Ascending aorta (tissue), 2 donors: ENCODE data around the gene AEBP2. TPM values are rescaled to one million over a fixed set of nuclear protein-coding genes. Genes with fewer than 3 reads are reported as not detected.
"Not testable (repeated sequence)": the region's sequence is repeated elsewhere in the genome, so short reads cannot be mapped to it uniquely, and the experiment has no call there.

Experiments used
- DNase-seq, 2 donors: peaks; one replicate each; pipeline ENCODE4 v3.0.0-alpha.2; 2019; ENCODE audit warnings: low spot score in 2 of 2
- H3K27ac ChIP-seq, 2 donors: fragments of 200-600 bp; sonication (generic); one replicate each; pipeline ENCODE4 v1.5.1; 2016 to 2017; ENCODE audit warnings: mild to moderate bottlenecking in 1 of 2
- H3K27me3 ChIP-seq: fragments of 200-600 bp; sonication (generic); one replicate; pipeline ENCODE4 v1.5.1; 2017
- H3K36me3 ChIP-seq, 2 donors: fragments of 200-600 bp; sonication (generic); one replicate each; pipeline ENCODE4 v1.5.1; 2016
- H3K4me1 ChIP-seq, 2 donors: fragments of 200-600 bp; sonication (generic); one replicate each; pipeline ENCODE4 v1.5.1; 2016 to 2017; ENCODE audit warnings: mild to moderate bottlenecking in 1 of 2
- H3K4me3 ChIP-seq, 2 donors: fragments of 200-600 bp; sonication (generic); one replicate each; pipeline ENCODE4 v1.5.1; 2016 to 2017; ENCODE audit warnings: mild to moderate bottlenecking in 1 of 2
- H3K9me3 ChIP-seq, 2 donors: fragments of 200-600 bp; sonication (generic); one replicate each; pipeline ENCODE4 v1.5.1; 2016
- intact Hi-C: fragments of 100-400 bp; cut with DNase I; formaldehyde crosslinking; loops from one replicate; pipeline ENCODE4 v1.15.1; 2023
- total RNA-seq: library from RNA; depleted of rRNA; stranded (reverse); fragments of >200 nt; gene quantifications from one replicate; pipeline ENCODE4 v1.1.0, GENCODE V29; 2016
- TF ChIP-seq, protein P1 (sequence below), 3 experiments: fragments of 200-600 bp in 2 of 3; fragments of 450-650 bp in 1 of 3; sonication (generic) in 2 of 3; IDR thresholded peaks; one replicate each; pipeline ENCODE4 v1.5.1; 2016 to 2019; ENCODE audit warnings: antibody characterized with exemption in 3 of 3, mild to moderate bottlenecking in 1 of 3, moderate library complexity in 1 of 3

Gene AEBP2
- total RNA-seq, 1 donor from 2014 or later = 29.6 TPM

DNA sequence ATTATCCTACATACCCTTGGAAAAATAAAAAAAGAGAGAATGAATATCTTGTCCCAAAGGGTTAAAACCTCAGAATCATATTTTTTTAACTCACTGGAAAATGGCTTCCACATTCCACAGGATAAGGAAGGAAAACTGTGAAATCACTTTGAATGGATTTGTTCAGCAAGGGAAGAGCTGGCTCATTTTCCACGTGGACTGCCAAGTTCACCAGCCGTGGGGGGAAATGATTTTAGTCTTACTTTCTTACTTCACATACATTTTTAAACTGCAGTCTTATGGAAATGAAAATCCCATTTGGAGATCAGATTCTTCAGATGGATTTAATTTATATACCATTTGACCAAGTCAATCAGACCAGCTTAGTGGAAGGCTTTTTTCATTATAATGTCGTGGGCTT, 29.9 kb upstream of the AEBP2 start:
- TF ChIP-seq, protein P1, sequence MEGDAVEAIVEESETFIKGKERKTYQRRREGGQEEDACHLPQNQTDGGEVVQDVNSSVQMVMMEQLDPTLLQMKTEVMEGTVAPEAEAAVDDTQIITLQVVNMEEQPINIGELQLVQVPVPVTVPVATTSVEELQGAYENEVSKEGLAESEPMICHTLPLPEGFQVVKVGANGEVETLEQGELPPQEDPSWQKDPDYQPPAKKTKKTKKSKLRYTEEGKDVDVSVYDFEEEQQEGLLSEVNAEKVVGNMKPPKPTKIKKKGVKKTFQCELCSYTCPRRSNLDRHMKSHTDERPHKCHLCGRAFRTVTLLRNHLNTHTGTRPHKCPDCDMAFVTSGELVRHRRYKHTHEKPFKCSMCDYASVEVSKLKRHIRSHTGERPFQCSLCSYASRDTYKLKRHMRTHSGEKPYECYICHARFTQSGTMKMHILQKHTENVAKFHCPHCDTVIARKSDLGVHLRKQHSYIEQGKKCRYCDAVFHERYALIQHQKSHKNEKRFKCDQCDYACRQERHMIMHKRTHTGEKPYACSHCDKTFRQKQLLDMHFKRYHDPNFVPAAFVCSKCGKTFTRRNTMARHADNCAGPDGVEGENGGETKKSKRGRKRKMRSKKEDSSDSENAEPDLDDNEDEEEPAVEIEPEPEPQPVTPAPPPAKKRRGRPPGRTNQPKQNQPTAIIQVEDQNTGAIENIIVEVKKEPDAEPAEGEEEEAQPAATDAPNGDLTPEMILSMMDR (IDR thresholded peaks at IDR 0.05) = no peak
- peak overlapping the region; percentile 86 to 91 for H3K27ac ChIP-seq

DNA sequence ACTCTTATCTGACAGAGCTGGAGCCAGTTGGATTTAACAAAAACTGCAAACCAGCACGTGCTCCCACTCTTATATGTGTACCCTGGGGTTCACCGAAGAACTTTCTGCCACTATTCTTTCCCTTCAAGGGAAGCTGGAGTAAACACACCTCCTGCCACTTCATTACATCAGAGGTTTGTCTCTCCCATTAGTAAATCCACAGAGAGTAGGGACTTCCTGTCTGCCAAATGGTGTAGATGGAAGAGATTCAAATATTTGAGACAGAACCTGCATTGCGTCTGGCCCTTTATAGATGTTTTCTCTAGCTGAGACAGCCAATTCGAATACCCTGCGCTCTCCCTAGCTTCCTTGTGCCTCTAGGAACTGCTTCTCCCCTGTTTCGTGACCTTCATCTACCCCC, 29.1 kb upstream of the AEBP2 start:
- H3K4me3 ChIP-seq = peak overlapping the region in 1 of 2 donors; percentile 20
- intact Hi-C loops = loop anchor here (2.0 kb wide), 1 partner anchor 41 kb away; no protein-coding TSS in a partner anchor

More for the DNA sequence above, 29.9 kb upstream of the AEBP2 start:
- no peak for DNase-seq
- intact Hi-C loops = no loop called here
- Histone ChIP-seq H3K9me3 (no peaks in the 10 kb centered on the region), H3K36me3 (no peaks in the 10 kb centered on the region), H3K4me1 (peaks cover 4 to 30% of the 10 kb centered on the region in 2 donors), H3K4me3 (no peak overlapping the region), H3K27me3 (no peaks in the 10 kb centered on the region)

DNA sequence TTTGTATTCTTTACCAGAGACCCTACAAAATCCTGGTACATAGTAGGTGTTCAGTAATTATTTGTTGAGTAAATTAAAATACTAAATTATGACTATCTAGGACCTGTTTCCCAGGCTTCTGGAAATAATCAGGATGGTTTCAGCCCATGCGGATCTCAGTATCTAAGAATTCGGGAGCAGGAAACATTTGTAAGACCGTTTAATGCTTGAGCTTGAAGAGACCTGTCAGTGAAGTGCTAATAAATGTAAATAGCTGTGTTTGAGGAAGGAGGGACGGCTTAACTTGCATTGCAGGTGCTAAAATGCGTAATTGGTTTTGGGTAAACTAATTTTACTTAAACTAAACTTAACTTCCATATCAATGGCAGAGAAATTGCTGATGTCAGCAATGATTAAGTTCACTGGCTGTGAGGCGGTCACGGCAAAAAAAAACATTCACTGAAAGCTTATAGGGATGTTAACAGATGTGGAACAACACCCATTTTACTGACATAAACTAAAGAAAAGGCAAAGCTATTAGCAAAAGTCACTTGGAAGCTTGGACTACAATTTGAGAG, 28.6 kb upstream of the AEBP2 start:
- Histone ChIP-seq H3K4me1 (peaks cover 4 to 30% of the 10 kb centered on the region in 2 donors), H3K27me3 (no peaks in the 10 kb centered on the region), H3K9me3 (no peaks in the 10 kb centered on the region), H3K36me3 (no peaks in the 10 kb centered on the region), H3K27ac (peak overlapping the region; percentile 86 to 91), H3K4me3 (peak overlapping the region in 1 of 2 donors; percentile 20)
- TF ChIP-seq, protein P1 (IDR thresholded peaks at IDR 0.05) = no peak
- intact Hi-C loops = loop anchor here (2.0 kb wide), 1 partner anchor 42 kb away; no protein-coding TSS in a partner anchor
- no peak for DNase-seq

More for the DNA sequence above, 29.1 kb upstream of the AEBP2 start:
- H3K4me1 ChIP-seq = peaks cover 4 to 30% of the 10 kb centered on the region in 2 donors
- peak overlapping the region; percentile 86 to 91 for H3K27ac ChIP-seq
- DNase-seq = no peak
- TF ChIP-seq, protein P1 (IDR thresholded peaks at IDR 0.05) = no peak
- H3K9me3 ChIP-seq = no peaks in the 10 kb centered on the region
- H3K27me3 ChIP-seq = no peaks in the 10 kb centered on the region
- H3K36me3 ChIP-seq = no peaks in the 10 kb centered on the region

DNA sequence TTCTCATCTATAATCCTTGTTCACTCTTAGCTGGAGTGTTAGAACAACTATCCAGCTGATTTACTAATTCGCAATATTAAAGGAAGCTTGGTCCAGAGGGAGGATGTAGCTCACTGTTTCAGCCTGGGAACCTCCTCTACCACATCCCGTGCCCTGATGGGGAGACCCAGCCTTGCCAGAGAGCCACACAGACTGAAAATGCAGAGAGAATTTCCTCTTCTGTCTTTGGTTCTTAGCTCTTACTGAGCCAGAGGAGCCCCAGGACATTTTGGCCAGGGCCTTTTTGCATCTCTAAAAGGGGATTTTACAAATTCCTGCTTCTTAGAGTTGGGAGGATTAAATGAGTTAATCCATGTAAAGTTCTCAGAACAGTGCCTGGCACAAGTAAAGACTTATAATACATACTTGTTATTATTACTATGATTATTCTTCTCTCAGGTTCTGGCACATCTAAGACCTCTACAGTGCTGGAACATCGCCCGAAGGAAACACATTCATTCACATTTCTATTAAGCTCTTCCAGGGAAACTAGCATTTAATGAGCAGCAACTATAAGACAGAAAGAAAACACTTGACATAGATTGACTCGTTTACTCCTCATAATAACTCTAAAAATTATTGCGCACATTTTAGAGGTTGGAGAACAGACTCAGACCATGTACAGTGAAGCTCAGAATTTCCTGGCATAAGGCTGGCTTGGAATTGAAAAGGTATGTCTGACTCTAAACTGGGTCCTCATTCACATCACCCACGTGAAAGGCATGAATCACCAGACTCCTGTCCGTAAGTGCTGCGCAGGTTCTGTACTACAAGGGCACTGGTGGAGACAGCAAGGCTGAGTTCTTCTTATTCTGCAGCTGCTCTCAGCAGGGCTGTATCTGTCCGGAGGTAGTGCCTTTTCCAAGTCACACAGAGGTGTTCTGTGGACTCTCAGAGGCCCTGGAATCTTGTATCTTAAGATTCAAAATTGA, 27.8 kb upstream of the AEBP2 start:
- H3K27me3 ChIP-seq = no peaks in the 10 kb centered on the region
- peak overlapping the region; percentile 86 to 91 for H3K27ac ChIP-seq
- TF ChIP-seq, protein P1 (IDR thresholded peaks at IDR 0.05) = no peak
- intact Hi-C loops = loop anchor here (1.0 to 2.0 kb wide), 2 partner anchors 28 to 43 kb away; partner anchors contain the start of gene AEBP2
- peak overlapping the region in 1 of 2 donors; percentile 55 for H3K4me3 ChIP-seq
- H3K9me3 ChIP-seq = no peaks in the 10 kb centered on the region
- no peaks in the 10 kb centered on the region for H3K36me3 ChIP-seq
- peak; percentile 51 to 86 for DNase-seq
- peaks cover 4 to 30% of the 10 kb centered on the region in 2 donors for H3K4me1 ChIP-seq

DNA sequence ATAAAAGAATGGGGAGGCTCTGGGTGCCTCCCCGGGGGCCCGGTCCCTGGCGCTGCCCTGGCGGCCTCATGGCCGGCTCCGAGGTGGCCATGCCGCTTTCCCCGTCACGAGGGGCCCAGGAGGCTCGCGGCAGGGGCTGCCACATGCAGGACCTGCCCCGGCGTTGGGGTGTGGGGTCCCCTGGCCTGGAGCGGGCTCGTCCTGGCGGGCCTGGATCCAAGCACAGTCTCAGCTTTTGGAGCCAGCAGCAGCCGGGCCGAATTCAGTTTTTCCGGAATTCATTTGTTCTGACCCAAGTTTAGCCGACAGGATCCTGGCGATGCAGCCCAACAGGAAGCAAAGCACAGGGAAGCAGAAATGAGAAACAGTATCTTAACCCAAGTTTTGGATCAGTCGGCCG, 26.4 kb upstream of the AEBP2 start:
- DNase-seq = peak in 1 of 2 donors; percentile 73
- Histone ChIP-seq H3K36me3 (no peaks in the 10 kb centered on the region), H3K4me3 (peak overlapping the region; percentile 20 to 55), H3K9me3 (no peaks in the 10 kb centered on the region), H3K4me1 (peaks cover 4 to 30% of the 10 kb centered on the region in 2 donors), H3K27me3 (no peaks in the 10 kb centered on the region), H3K27ac (peak overlapping the region; percentile 86 to 91)
- TF ChIP-seq, protein P1 (IDR thresholded peaks at IDR 0.05) = no peak
- intact Hi-C loops = loop anchor here (1.0 kb wide), 1 partner anchor 26 kb away; the partner anchor contains the start of gene AEBP2

DNA sequence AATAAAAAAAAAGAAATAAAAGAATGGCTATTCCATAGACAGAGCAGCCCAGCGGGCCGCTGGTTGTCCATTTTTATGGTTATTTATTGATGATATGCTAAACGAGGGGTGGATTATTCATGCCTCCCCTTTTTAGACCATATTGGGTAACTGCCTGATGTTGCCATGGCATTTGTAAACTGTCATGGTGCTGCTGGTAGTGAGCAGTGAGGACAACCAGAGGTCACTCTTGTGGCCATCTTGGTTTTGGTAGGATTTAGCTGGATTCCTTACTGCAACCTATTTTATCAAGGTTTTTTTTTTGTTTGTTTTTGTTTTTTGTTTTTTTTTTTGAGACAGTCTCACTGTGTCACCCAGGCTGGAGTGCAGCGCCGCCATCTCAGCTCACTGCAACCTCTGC, 25.7 kb upstream of the AEBP2 start:
- H3K27me3 ChIP-seq, intact Hi-C loops, H3K9me3 ChIP-seq, H3K36me3 ChIP-seq, H3K4me3 ChIP-seq: not testable (repeated sequence)
- peak in 1 of 2 donors; percentile 56 for DNase-seq
- H3K4me1 ChIP-seq = peaks cover 4 to 30% of the 10 kb centered on the region in 2 donors
- peak overlapping the region; percentile 86 to 91 for H3K27ac ChIP-seq
